Type B pancreatic cell (in vitro differentiated cells): Measurements from ENCODE around the gene CNTN1. TPM values are rescaled to one million over a fixed set of nuclear protein-coding genes. Genes with fewer than 3 reads are reported as not detected.

ENCODE experiments used
- DNase-seq: peaks from one replicate; pipeline ENCODE4 v3.0.0; 2021; ENCODE audit warnings: mixed read lengths; ENCODE audit not compliant: unreplicated experiment; ENCODE audit errors: extremely low spot score
- H3K27ac Mint-ChIP-seq: 2 replicates; pipeline ENCODE4 v1.8.0; 2021; ENCODE audit warnings: mild to moderate bottlenecking, mixed read lengths
- H3K27me3 Mint-ChIP-seq: 2 replicates; pipeline ENCODE4 v1.8.0; 2021; ENCODE audit warnings: mixed read lengths
- H3K36me3 Mint-ChIP-seq: 2 replicates; pipeline ENCODE4 v1.8.0; 2021; ENCODE audit warnings: mixed read lengths
- H3K4me1 Mint-ChIP-seq: one replicate; pipeline ENCODE4 v1.8.0; 2021; ENCODE audit warnings: mixed read lengths; ENCODE audit not compliant: unreplicated experiment
- H3K4me3 Mint-ChIP-seq: 2 replicates; pipeline ENCODE4 v1.8.0; 2021; ENCODE audit warnings: mild to moderate bottlenecking, mixed read lengths
- H3K9me3 Mint-ChIP-seq: 2 replicates; pipeline ENCODE4 v1.8.0; 2021; ENCODE audit warnings: mixed read lengths
- total RNA-seq: library from RNA; stranded (reverse); gene quantifications from 2 replicates; pipeline ENCODE4 v1.2.1, GENCODE V29; 2021; ENCODE audit warnings: low replicate concordance
- TF ChIP-seq, protein P1 (sequence below): fragments of 200-600 bp; sonication (generic); conservative IDR thresholded peaks from 2 replicates; pipeline ENCODE4 v1.5.0; 2021; ENCODE audit warnings: antibody characterized with exemption, mild to moderate bottlenecking

Gene CNTN1
- total RNA-seq, 1 donor from 2014 or later, result 19.3 TPM

DNA sequence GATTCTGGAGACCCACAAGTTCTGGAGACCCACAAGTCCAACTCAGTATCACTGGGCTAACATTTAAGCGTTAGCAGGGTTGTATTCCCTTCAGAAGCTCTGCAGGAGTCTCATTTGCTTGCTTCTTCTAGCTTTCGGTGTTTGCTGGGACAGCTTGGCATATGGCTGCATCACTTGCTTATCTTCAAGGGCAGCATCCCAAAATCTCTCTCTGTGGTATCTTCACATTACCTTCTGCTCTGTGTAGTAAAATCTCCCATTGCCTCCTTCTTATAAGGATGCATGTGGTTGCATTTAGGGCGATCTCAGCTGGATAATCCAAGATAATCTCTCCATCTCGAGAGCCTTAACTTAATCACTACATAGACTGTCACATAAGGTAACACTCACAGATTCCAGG is 7.3 kb upstream of the CNTN1 start:
- no peaks in the 10 kb centered on the region for H3K9me3 Mint-ChIP-seq
- peaks cover 14% of the 10 kb centered on the region for H3K27me3 Mint-ChIP-seq
- H3K4me3 Mint-ChIP-seq, result no peak overlapping the region
- no peaks in the 10 kb centered on the region for H3K36me3 Mint-ChIP-seq
- no peak for DNase-seq
- no peak overlapping the region for H3K27ac Mint-ChIP-seq
- no peaks in the 10 kb centered on the region for H3K4me1 Mint-ChIP-seq
- TF ChIP-seq, protein P1, sequence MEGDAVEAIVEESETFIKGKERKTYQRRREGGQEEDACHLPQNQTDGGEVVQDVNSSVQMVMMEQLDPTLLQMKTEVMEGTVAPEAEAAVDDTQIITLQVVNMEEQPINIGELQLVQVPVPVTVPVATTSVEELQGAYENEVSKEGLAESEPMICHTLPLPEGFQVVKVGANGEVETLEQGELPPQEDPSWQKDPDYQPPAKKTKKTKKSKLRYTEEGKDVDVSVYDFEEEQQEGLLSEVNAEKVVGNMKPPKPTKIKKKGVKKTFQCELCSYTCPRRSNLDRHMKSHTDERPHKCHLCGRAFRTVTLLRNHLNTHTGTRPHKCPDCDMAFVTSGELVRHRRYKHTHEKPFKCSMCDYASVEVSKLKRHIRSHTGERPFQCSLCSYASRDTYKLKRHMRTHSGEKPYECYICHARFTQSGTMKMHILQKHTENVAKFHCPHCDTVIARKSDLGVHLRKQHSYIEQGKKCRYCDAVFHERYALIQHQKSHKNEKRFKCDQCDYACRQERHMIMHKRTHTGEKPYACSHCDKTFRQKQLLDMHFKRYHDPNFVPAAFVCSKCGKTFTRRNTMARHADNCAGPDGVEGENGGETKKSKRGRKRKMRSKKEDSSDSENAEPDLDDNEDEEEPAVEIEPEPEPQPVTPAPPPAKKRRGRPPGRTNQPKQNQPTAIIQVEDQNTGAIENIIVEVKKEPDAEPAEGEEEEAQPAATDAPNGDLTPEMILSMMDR, result no peak

DNA sequence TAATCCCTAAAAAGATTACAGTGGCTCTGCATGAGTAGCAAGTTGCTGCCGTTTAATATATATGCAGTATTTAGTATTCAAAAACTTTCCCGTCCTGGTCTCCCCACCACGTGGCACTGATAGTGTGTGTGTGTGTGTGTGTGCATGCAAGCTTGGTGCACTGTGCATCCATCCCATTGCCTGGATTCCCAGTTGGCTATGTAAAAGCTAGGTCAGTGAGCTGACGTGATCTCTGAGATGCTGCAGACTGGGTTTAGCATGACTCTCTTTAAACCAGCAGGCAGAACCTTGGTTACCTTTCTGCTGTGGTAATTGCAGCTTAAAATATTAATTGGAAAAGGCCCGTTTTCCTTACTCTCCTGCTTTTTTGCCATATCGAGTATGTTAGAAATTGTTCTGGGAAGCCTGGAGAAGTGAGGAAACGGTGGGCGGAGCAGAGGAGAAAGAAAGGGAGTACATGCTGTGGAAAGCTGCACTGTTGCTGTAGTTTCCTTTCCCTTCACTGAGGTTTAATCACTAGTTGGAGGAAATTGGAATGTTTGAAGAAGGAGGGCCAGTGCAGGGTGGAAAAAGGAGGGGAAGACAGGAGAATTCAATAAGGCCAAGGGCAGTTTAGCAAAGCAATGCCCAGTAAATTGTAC is 4.0 kb upstream of the CNTN1 start:
- H3K9me3 Mint-ChIP-seq, result no peaks in the 10 kb centered on the region
- H3K36me3 Mint-ChIP-seq, result no peaks in the 10 kb centered on the region
- H3K4me1 Mint-ChIP-seq, result peaks cover 6% of the 10 kb centered on the region
- TF ChIP-seq, protein P1, result no peak
- H3K4me3 Mint-ChIP-seq, result no peak overlapping the region
- H3K27me3 Mint-ChIP-seq, result peaks cover 30% of the 10 kb centered on the region
- no peak overlapping the region for H3K27ac Mint-ChIP-seq
- DNase-seq, result no peak

DNA sequence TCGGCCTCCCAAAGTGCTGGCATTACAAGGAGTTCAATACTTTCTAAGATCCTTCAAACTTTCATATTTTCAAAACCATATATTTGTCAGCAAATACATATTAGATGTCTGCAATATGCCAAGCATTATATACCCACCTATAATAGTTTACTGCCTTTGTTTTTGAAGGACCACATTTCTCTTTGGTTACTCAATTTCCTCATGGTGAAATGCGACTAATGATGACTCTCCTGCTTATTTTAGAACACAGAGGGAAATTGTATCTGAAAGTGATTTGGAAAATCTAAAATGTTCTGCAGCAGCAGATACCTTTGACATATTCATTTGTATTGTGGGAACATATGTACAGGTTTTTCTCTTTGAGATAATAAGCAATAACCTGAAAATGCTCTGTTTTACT is 2.7 kb upstream of the CNTN1 start:
- Mint-ChIP-seq H3K4me1 (peaks cover 6% of the 10 kb centered on the region), H3K27ac (no peak overlapping the region), H3K27me3 (peaks cover 41% of the 10 kb centered on the region), H3K9me3 (no peaks in the 10 kb centered on the region), H3K4me3 (no peak overlapping the region), H3K36me3 (no peaks in the 10 kb centered on the region)
- TF ChIP-seq, protein P1, result no peak
- no peak for DNase-seq

DNA sequence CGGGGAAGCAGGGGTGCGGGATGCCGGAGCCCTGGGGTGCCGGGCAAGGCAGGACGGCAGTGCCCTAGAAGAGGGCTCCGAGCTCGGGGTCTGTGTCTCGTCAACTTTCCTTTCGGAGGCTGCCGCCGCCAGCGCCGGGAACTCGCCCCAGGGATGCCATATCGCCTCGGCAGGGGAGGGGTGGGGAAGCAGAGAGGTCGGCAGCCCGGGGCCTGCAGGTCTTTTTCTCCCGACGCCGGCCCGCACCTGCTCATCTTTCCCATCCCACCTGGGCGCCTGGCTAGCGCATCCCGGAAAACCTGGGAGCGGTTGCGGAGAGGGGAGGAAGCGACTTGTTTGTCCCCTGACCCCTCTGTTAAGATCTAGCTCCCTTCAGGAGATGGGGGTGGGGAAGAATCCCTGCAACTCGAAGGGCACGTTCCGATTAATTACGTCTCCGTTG is 547 bp downstream of the CNTN1 start:
- no peak for DNase-seq
- Mint-ChIP-seq H3K36me3 (no peaks in the 10 kb centered on the region), H3K27me3 (peaks cover 54% of the 10 kb centered on the region)

DNA sequence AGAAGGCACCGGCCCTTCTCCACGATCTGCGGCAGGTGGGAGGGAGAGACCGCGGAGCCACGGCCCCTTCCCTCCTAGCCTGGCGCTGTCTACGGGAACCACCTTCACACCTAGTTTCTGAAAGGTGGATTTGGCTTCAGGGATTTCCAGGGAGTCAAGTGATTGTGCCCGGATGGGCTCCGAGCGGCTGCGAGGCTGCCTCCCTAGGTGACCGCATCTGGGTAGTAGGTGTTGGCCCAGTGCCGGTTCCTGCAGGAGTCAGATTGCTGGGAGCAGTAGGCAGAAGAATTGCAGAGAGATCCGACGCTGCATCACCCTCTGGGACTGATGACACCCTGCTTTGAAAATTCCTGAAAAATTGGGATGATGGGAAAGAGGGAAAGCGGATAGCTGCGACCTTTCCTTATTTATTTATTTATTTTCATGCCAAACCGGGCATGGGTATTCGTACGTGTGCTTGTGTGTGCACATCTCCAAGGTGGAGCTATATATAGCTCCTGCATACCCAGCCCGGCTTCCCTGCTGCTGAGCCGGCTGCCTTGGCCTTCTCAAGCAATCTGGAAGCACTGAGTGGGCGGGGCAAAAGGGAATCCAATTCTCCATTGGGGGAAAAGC is 1.1 kb downstream of the CNTN1 start:
- no peaks in the 10 kb centered on the region for H3K36me3 Mint-ChIP-seq
- TF ChIP-seq, protein P1, result no peak
- peak overlapping the region; percentile 97 for H3K4me3 Mint-ChIP-seq
- peaks cover 51% of the 10 kb centered on the region for H3K27me3 Mint-ChIP-seq
- H3K4me1 Mint-ChIP-seq, result peaks cover 6% of the 10 kb centered on the region
- no peak for DNase-seq
- H3K27ac Mint-ChIP-seq, result peak overlapping the region; percentile 72
- H3K9me3 Mint-ChIP-seq, result no peaks in the 10 kb centered on the region

More for the DNA sequence above, 547 bp downstream of the CNTN1 start:
- peak overlapping the region; percentile 72 for H3K27ac Mint-ChIP-seq
- H3K4me1 Mint-ChIP-seq, result peaks cover 6% of the 10 kb centered on the region
- H3K9me3 Mint-ChIP-seq, result no peaks in the 10 kb centered on the region
- peak overlapping the region; percentile 97 for H3K4me3 Mint-ChIP-seq
- TF ChIP-seq, protein P1, result no peak
